ENCODE data around the gene CCL5.

The CCL5 gene

GRCh38 chr17:35867574-35867973, 12.6 kb downstream of the CCL5 start:
- no peak for DNase-seq

DNA sequence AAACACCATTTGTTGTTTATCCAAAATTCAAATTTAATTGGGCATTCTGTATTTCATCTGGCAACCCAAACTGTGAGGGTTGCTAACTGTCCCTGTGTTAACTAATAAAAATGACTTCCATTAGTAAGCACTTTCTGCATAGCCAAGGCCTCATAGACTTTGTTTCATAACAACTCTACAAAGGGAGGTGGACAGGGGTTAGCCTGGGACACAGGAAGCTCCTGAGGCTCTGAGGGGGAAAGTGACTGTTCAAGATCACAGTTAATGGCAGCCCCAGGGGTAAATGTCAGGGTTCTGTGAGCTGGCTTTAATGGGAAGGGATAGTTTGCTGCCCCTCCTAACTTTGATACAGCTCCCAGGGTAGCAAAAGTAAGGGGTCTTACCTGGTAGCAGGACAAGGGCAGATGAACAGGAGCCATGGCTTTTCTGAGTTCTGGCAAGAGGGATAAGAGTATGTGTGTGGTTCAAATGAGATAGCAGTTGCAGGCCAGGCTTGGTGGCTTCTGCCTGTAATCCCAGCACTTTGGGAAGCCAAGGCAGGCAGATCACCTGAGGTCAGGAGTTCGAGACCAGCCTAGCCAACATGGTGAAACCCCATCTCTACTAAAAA, 13.7 kb downstream of the CCL5 start:
- DNase-seq: no peak

GRCh38 chr17:35865412-35866340, 14.5 kb downstream of the CCL5 start:
- DNase-seq: no peak

GRCh38 chr17:35864853-35865252, 15.3 kb downstream of the CCL5 start:
- no peak for DNase-seq

DNA sequence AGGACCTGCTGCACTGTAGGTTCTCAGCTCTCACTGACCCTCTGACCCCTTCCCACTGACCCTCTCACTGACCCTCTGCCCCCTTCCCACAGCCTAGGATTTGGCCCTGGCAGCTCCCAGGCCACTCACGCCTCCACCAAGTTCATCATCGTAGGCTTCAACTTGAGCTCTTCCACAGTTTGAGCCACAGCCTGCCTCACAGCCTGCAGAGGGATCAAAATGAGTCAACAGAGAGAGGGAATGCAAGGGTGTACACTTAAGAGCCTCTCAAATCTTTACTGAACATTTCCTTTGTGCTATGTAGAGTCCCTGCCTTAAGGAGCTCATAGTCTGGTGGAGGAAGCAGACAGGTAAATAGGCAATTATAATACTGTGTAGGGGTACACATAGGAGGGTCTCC, 23.6 kb downstream of the CCL5 start:
- no peak for DNase-seq

- no peak for DNase-seq
Measured at GRCh38 chr17:35855965-35856364, 24.2 kb downstream of the CCL5 start.

GRCh38 chr17:35849469-35850348, 30.5 kb downstream of the CCL5 start:
- no peak for DNase-seq

- DNase-seq: no peak
Measured at GRCh38 chr17:35847633-35848373, 32.4 kb downstream of the CCL5 start.

GRCh38 chr17:35847006-35847405, 33.2 kb downstream of the CCL5 start:
- DNase-seq: no peak

DNA sequence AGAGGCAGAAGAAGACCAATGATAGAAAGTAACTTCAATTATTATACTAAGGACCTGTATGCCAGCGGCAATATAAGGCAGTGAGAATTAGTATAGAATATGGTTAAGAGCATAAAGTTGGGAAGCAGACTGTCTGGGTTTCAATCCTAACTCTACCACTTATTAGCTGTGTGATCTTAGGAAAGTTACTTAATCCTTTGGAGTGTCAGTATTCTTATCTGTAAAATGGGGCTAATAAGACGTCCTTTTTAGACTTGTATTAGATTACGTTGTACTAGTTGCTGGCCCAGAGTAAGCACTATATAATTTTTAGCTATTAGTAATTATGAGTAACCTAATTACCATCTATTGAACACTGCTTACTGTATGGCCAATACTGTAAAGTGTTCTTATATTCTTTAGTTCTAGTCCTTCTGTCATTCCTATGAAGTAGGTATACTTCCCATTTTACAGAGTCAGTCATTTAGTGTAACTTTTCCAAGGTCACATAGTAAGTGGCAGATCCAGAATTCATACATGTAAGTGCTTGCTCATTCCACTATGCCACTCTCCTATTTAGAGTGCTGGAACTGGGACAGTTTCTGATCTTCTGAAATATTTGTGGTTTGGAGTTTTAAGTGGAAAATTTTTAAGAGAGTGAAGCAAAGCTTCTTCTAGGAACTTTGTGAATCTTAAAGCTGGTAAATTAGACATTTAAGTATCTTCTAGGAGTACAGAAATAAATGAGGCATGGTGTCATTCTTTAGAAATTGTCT, 33.9 kb downstream of the CCL5 start:
- DNase-seq: no peak

GRCh38 chr17:35844547-35844946, 35.6 kb downstream of the CCL5 start:
- no peak for DNase-seq

- no peak for DNase-seq
Measured at GRCh38 chr17:35843698-35844097, 36.5 kb downstream of the CCL5 start.

- no peak for DNase-seq
Measured at GRCh38 chr17:35842239-35842638, 37.9 kb downstream of the CCL5 start.

- DNase-seq: no peak
Measured at GRCh38 chr17:35841505-35841904, 38.7 kb downstream of the CCL5 start.

DNA sequence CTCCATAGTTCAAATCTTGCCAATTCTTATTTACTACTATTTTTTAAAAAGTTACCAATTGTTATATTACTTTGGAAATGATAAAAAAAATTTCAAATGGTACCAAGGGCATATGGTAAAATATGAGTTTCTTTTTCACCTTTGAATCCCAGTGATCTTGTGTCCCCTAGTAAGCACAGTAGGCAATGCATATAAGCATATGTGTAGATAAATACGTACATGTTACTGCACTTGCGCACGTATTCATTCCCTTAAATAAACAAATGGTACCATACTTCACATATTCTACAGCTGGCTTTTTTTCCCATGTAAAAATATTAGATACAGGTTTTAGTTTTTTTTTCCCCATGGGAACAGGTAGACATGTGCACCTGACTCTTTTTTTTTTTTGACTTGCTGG, 39.1 kb downstream of the CCL5 start:
- no peak for DNase-seq

GRCh38 chr17:35825206-35825605, 55.0 kb downstream of the CCL5 start:
- DNase-seq: no peak
